MM.1S (cell line): ENCODE results near the gene PACRG.

Experiments
- CTCF ChIP-seq: fragments of 300-600 bp; sonication (generic); IDR thresholded peaks from 2 replicates; pipeline ENCODE4 v1.5.1; 2016; ENCODE audit warnings: antibody characterized with exemption, low read length, mixed read lengths
- EZH2 ChIP-seq: fragments of 300-600 bp; sonication (generic); optimal IDR thresholded peaks from 2 replicates; pipeline ENCODE3; 2017; ENCODE audit warnings: low read depth, mild to moderate bottlenecking, antibody characterized with exemption, low read length, mixed read lengths
- EZH2phosphoT487 ChIP-seq: fragments of 300-600 bp; sonication (generic); IDR thresholded peaks from 2 replicates; pipeline ENCODE4 v1.6.1; 2018; ENCODE audit warnings: antibody characterized with exemption, low read length

GRCh38 chr6:162705736-162706135, 22.0 kb upstream of the PACRG start:
- TF ChIP-seq CTCF (no peak), EZH2phosphoT487 (no peak), EZH2 (no peak)
